Measurements from ENCODE around the gene PNPLA8. TPM values are rescaled to one million over a fixed set of nuclear protein-coding genes. Genes with fewer than 3 reads are reported as not detected.

PNPLA8 gene
- total and polyA plus RNA-seq, 2 donors (not counting 3 experiments of a cell fraction or from before 2014, with no cell fraction given): 5.9 to 19.9 TPM

DNA sequence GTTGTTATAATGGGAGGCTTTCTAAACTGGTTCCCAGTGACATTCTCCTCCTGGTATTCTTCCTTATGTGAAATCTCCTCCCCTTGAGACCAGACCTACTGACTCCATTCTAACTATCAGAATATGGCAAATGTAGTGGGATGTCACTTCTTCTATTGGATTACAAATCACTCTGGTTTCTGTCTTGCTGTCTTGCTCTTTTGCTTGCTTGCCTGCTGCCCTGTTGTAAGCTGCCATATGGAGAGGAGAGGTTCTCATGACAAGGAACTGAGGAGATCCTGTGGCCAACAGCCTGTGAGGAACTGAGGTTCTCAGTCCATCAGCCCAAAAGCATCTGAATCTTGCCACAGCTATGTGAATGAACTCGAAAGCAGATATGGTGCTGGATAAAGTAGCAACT lies 65.0 kb downstream of the PNPLA8 start:
- intact Hi-C loops (cut with micrococcal nuclease): loop anchor here (1.0 kb wide), 1 partner anchor 280 kb away; no protein-coding TSS in a partner anchor
- Histone ChIP-seq H3K9me3 (replicated peaks; ENCODE audit: control insufficient read depth, insufficient read depth, low read length) (no peaks in the 10 kb centered on the region), H3K4me3 (replicated peaks in 1 of 3; ENCODE audit: insufficient read depth in 1 of 3, low read depth in 1 of 3, low read length in 3 of 3) (no peak overlapping the region)

More for the DNA sequence above, 65.0 kb downstream of the PNPLA8 start:
- ChIA-PET POLR2A (interaction anchor here (1.1 kb wide), 1 partner anchor 57 kb away, joined by 7 read pairs; no protein-coding TSS in a partner anchor), CTCF (interaction anchor here (0.9 to 3.4 kb wide), 5 partner anchors 11 to 307 kb away, joined by 3 to 22 read pairs (median 4); no protein-coding TSS in a partner anchor)
- TF ChIP-seq JUN (IDR thresholded peaks at IDR 0.05; ENCODE audit: borderline replicate concordance, insufficient read depth, insufficient read length, low read depth): no peak
- TF ChIP-seq POLR2A (IDR thresholded peaks at IDR 0.05; ENCODE audit: low read depth, low read length): no peak
- TF ChIP-seq, protein P1, sequence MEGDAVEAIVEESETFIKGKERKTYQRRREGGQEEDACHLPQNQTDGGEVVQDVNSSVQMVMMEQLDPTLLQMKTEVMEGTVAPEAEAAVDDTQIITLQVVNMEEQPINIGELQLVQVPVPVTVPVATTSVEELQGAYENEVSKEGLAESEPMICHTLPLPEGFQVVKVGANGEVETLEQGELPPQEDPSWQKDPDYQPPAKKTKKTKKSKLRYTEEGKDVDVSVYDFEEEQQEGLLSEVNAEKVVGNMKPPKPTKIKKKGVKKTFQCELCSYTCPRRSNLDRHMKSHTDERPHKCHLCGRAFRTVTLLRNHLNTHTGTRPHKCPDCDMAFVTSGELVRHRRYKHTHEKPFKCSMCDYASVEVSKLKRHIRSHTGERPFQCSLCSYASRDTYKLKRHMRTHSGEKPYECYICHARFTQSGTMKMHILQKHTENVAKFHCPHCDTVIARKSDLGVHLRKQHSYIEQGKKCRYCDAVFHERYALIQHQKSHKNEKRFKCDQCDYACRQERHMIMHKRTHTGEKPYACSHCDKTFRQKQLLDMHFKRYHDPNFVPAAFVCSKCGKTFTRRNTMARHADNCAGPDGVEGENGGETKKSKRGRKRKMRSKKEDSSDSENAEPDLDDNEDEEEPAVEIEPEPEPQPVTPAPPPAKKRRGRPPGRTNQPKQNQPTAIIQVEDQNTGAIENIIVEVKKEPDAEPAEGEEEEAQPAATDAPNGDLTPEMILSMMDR (IDR thresholded peaks at IDR 0.05; ENCODE audit: extremely low read depth in 1 of 2, insufficient read depth in 1 of 2, low read depth in 1 of 2, low read length in 2 of 2): no peak
- no peak for TF ChIP-seq FOS (IDR thresholded peaks at IDR 0.05; ENCODE audit: borderline replicate concordance, insufficient read depth, low read length)
- TF ChIP-seq GATA2 (IDR thresholded peaks at IDR 0.05; ENCODE audit: insufficient read depth, insufficient read length, low read depth, low read length): no peak
- no peak for TF ChIP-seq POLR2AphosphoS5 (IDR thresholded peaks at IDR 0.05; ENCODE audit: insufficient read depth, low read depth, low read length)
- no peak for TF ChIP-seq MYC (IDR thresholded peaks at IDR 0.05; ENCODE audit: low read depth, low read length)
- no peak for TF ChIP-seq EZH2 (IDR thresholded peaks at IDR 0.05; ENCODE audit: borderline replicate concordance, low read depth, low read length, severe bottlenecking)
- TF ChIP-seq, protein P2, sequence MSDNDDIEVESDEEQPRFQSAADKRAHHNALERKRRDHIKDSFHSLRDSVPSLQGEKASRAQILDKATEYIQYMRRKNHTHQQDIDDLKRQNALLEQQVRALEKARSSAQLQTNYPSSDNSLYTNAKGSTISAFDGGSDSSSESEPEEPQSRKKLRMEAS (IDR thresholded peaks at IDR 0.05; ENCODE audit: insufficient read depth, insufficient read length): no peak
- dilution Hi-C loops (cut with MboI; ENCODE audit: extremely low pct_ligation_motif_present, low sequenced_read_pairs): no loop called here
- H3K9me1 ChIP-seq (replicated peaks; ENCODE audit: control insufficient read depth, extremely low read depth, insufficient read depth, low read length): no peaks in the 10 kb centered on the region
- DNase-seq (ENCODE audit: low read depth, low spot score) (no peak), FAIRE-seq (no peak)
- H3K4me1 ChIP-seq (ENCODE audit: control insufficient read depth, extremely low read depth, insufficient read depth, low read length): peaks cover 6% of the 10 kb centered on the region
- H3K4me2 ChIP-seq (ENCODE audit: insufficient read depth, low read length): no peak overlapping the region
- H3K79me2 ChIP-seq (ENCODE audit: control insufficient read depth, insufficient read depth, low read length): no peaks in the 10 kb centered on the region
- H3K27ac ChIP-seq (ENCODE audit: insufficient read depth, low read depth, low read length): no peak overlapping the region
- no peaks in the 10 kb centered on the region for H3K27me3 ChIP-seq (ENCODE audit: control insufficient read depth in 2 of 2, insufficient read depth in 2 of 2, low read length in 2 of 2)
- H2AFZ ChIP-seq (ENCODE audit: low read depth, low read length): no peak overlapping the region
- H3K9ac ChIP-seq (replicated peaks; ENCODE audit: extremely low read depth, insufficient read depth, low read length): no peak overlapping the region
- no TSS peak for BruUV-seq (replicated peaks)
- H4K20me1 ChIP-seq (replicated peaks; ENCODE audit: control insufficient read depth, extremely low read depth, insufficient read depth, low read length): no peaks in the 10 kb centered on the region
- H3K36me3 ChIP-seq (ENCODE audit: control insufficient read depth in 2 of 2, extremely low read depth in 1 of 2, insufficient read depth in 2 of 2, low read length in 2 of 2): no peaks in the 10 kb centered on the region

Measured in endothelial cell of umbilical vein (primary cell).